Hepatocyte (in vitro differentiated cells): ENCODE results near the gene PREX1. TPM values are rescaled to one million over a fixed set of nuclear protein-coding genes. Genes with fewer than 3 reads are reported as not detected.
A peak's percentile ranks its signal among the peaks of the same experiment; 100 is the strongest.

Experiments used
- DNase-seq: peaks from one replicate; pipeline ENCODE4 v3.0.0-alpha.2; 2016; ENCODE audit warnings: low spot score
- H2AFZ ChIP-seq: fragments of 200-600 bp; sonication (generic); 2 replicates; pipeline ENCODE4 v1.6.0; 2016; ENCODE audit warnings: antibody characterized with exemption, mild to moderate bottlenecking
- H3K27ac ChIP-seq: fragments of 200-600 bp; sonication (generic); 2 replicates; pipeline ENCODE4 v1.5.1; 2016; ENCODE audit warnings: mild to moderate bottlenecking
- H3K27me3 ChIP-seq: fragments of 200-600 bp; sonication (generic); 2 replicates; pipeline ENCODE4 v1.6.1; 2016
- H3K36me3 ChIP-seq: fragments of 200-600 bp; sonication (generic); replicated peaks from 2 replicates; pipeline ENCODE4 v1.5.1; 2016; ENCODE audit warnings: low read depth; ENCODE audit not compliant: insufficient read depth
- H3K4me1 ChIP-seq: fragments of 200-600 bp; sonication (generic); 2 replicates; pipeline ENCODE4 v1.5.1; 2016; ENCODE audit warnings: mild to moderate bottlenecking, moderate library complexity; ENCODE audit not compliant: insufficient read depth
- H3K4me2 ChIP-seq: fragments of 200-600 bp; sonication (generic); 2 replicates; pipeline ENCODE4 v1.6.0; 2016
- H3K4me3 ChIP-seq: fragments of 200-600 bp; sonication (generic); 2 replicates; pipeline ENCODE4 v1.5.1; 2016; ENCODE audit warnings: mild to moderate bottlenecking
- H3K79me2 ChIP-seq: fragments of 200-600 bp; sonication (generic); 2 replicates; pipeline ENCODE4 v1.6.0; 2017; ENCODE audit warnings: mild to moderate bottlenecking
- H3K9me2 ChIP-seq: fragments of 200-600 bp; sonication (generic); replicated peaks from 2 replicates; pipeline ENCODE4 v1.6.0; 2017; ENCODE audit warnings: mild to moderate bottlenecking; ENCODE audit not compliant: insufficient read depth
- H3K9me3 ChIP-seq: fragments of 200-600 bp; sonication (generic); 2 replicates; pipeline ENCODE4 v1.5.1; 2016; ENCODE audit warnings: low read depth, mild to moderate bottlenecking
- H4K20me1 ChIP-seq: fragments of 200-600 bp; sonication (generic); 2 replicates; pipeline ENCODE4 v1.6.0; 2016; ENCODE audit warnings: mild to moderate bottlenecking; ENCODE audit not compliant: insufficient read depth, poor library complexity, severe bottlenecking
- CTCF ChIP-seq: fragments of 200-600 bp; sonication (generic); IDR thresholded peaks from 2 replicates; pipeline ENCODE4 v1.5.1; 2016; ENCODE audit warnings: antibody characterized with exemption, mild to moderate bottlenecking; ENCODE audit not compliant: poor library complexity
- EZH2 ChIP-seq: fragments of 200-600 bp; sonication (generic); IDR thresholded peaks from 2 replicates; pipeline ENCODE4 v1.6.1; 2016; ENCODE audit warnings: antibody characterized with exemption, mild to moderate bottlenecking, borderline replicate concordance
- EZH2phosphoT487 ChIP-seq: fragments of 200-600 bp; sonication (generic); IDR thresholded peaks from one replicate; pipeline ENCODE4 v1.6.1; 2018; ENCODE audit warnings: antibody characterized with exemption, mild to moderate bottlenecking, low read depth, moderate library complexity; ENCODE audit not compliant: unreplicated experiment, severe bottlenecking
- WGBS: methylation state at CpG from one replicate; pipeline ENCODE4 v1.1.6; 2016; ENCODE audit warnings: low lambda C conversion rate; ENCODE audit errors: missing lambda C conversion rate; 5-methylcytosine and 5-hydroxymethylcytosine counted together
- polyA plus RNA-seq: library from polyadenylated mRNA; unstranded; fragments of >200 nt; fragmentation: Nextera tagmentation; extraction: Ambion mirVana; gene quantifications from 2 replicates; pipeline ENCODE4 v1.2.1, GENCODE V29; 2016
- total RNA-seq: library from RNA; depleted of rRNA; stranded (reverse); fragments of >200 nt; gene quantifications from 2 replicates; pipeline ENCODE4 v1.2.3, GENCODE V29; 2014

PREX1 gene
- 2.5 and 2.9 TPM in 2 replicates for total RNA-seq
- polyA plus RNA-seq: 1.8 and 2.6 TPM in 2 replicates

GRCh38 chr20:48827855-48828733 is at the start of gene PREX1:
Gene PREX1 (minus strand): TSS chr20:48827999. CDS start chr20:48827860, 139 bp downstream.
- H3K27me3 ChIP-seq: peaks cover 52% of the 10 kb centered on the region
- H2AFZ ChIP-seq: peak within 1 kb of the TSS; percentile 76
- H4K20me1 ChIP-seq: no peaks in the 10 kb centered on the region
- no peaks in the 10 kb centered on the region for H3K36me3 ChIP-seq
- H3K4me1 ChIP-seq: peaks cover 5% of the 10 kb centered on the region
- peak within 1 kb of the TSS; percentile 97 for H3K4me2 ChIP-seq
- TF ChIP-seq CTCF: no peak
- TF ChIP-seq EZH2: no peak
- no peak for TF ChIP-seq EZH2phosphoT487
- H3K4me3 ChIP-seq: peak within 1 kb of the TSS; percentile 64
- 3% methylated on average over 40 of the region's 128 CpGs for WGBS
- no peaks in the 10 kb centered on the region for H3K79me2 ChIP-seq
- H3K9me3 ChIP-seq: no peaks in the 10 kb centered on the region
- H3K27ac ChIP-seq: no peak within 1 kb of the TSS
- DNase-seq: peak; percentile 80
- H3K9me2 ChIP-seq: no peaks in the 10 kb centered on the region

GRCh38 chr20:48877304-48877703 is 49.5 kb upstream of the PREX1 start:
- no peaks in the 10 kb centered on the region for H3K9me3 ChIP-seq
- no peaks in the 10 kb centered on the region for H3K36me3 ChIP-seq
- no peak overlapping the region for H3K4me3 ChIP-seq
- H3K27ac ChIP-seq: no peak overlapping the region
- H3K4me1 ChIP-seq: no peaks in the 10 kb centered on the region
- no peaks in the 10 kb centered on the region for H4K20me1 ChIP-seq
- TF ChIP-seq EZH2 (no peak), EZH2phosphoT487 (no peak), CTCF (no peak)
- H2AFZ ChIP-seq: no peak overlapping the region
- no peak overlapping the region for H3K4me2 ChIP-seq
- H3K27me3 ChIP-seq: no peaks in the 10 kb centered on the region
- H3K79me2 ChIP-seq: no peaks in the 10 kb centered on the region
- no peaks in the 10 kb centered on the region for H3K9me2 ChIP-seq
- no peak for DNase-seq
- 47% methylated on average over 2 of the region's 2 CpGs for WGBS

- no peak for DNase-seq
- Histone ChIP-seq H3K9me3 (no peaks in the 10 kb centered on the region), H2AFZ (no peak overlapping the region), H3K4me3 (no peak overlapping the region), H3K9me2 (no peaks in the 10 kb centered on the region), H3K36me3 (no peaks in the 10 kb centered on the region), H4K20me1 (no peaks in the 10 kb centered on the region), H3K4me2 (no peak overlapping the region), H3K4me1 (no peaks in the 10 kb centered on the region), H3K27ac (no peak overlapping the region), H3K79me2 (no peaks in the 10 kb centered on the region), H3K27me3 (no peaks in the 10 kb centered on the region)
- 64% methylated on average over 5 of the region's 5 CpGs for WGBS
- TF ChIP-seq EZH2 (no peak), EZH2phosphoT487 (no peak), CTCF (no peak)
Observed at GRCh38 chr20:48875914-48876240, 48.1 kb upstream of the PREX1 start.
